Body of pancreas (tissue), 4 donors: ENCODE results near the gene GFRA1. TPM values are rescaled to one million over a fixed set of nuclear protein-coding genes. Genes with fewer than 3 reads are reported as not detected.

Experiments used
- ATAC-seq: fragments of 150-250 bp; one replicate; pipeline ENCODE4 v1.9.1; 2016
- DNase-seq, 4 donors: peaks; one replicate each; pipeline ENCODE4 v3.0.0-alpha.2; 2019
- H3K27ac ChIP-seq, 4 donors: fragments of 200-600 bp; sonication (generic); 1 replicate in 3 of 4; 2 replicates in 1 of 4; pipeline versions ENCODE4 v1.5.1 to v1.6.1; 2016 to 2019; ENCODE audit warnings: mild to moderate bottlenecking in 1 of 4, mixed read lengths in 1 of 4, moderate library complexity in 1 of 4
- H3K27me3 ChIP-seq, 2 donors: fragments of 200-600 bp; sonication (generic); one replicate each; pipeline ENCODE4 v1.6.0; 2016; ENCODE audit warnings: mild to moderate bottlenecking in 1 of 2
- H3K36me3 ChIP-seq, 2 donors: fragments of 200-600 bp; sonication (generic); replicated peaks in 1 of 2; 2 replicates each; pipeline ENCODE4 v1.5.1; 2016; ENCODE audit warnings: low read depth in 2 of 2; ENCODE audit not compliant: insufficient read depth in 1 of 2
- H3K4me1 ChIP-seq: fragments of 200-600 bp; sonication (generic); one replicate; pipeline ENCODE4 v1.6.0; 2016
- H3K4me3 ChIP-seq, 2 donors: fragments of 200-600 bp; sonication (generic); 1 replicate in 1 of 2; 2 replicates in 1 of 2; pipeline ENCODE4 v1.5.1; 2016 to 2019
- H3K9me3 ChIP-seq, 3 donors: fragments of 200-600 bp; sonication (generic); 1 replicate in 2 of 3; 2 replicates in 1 of 3; pipeline ENCODE4 v1.5.1; 2016
- CTCF ChIP-seq, 7 experiments: fragments of 450-650 bp in 4 of 7; fragments of 200-600 bp in 3 of 7; sonication (generic) in 3 of 7; IDR thresholded peaks; one replicate each; pipeline ENCODE4 v1.5.1; 2016 to 2019; ENCODE audit warnings: antibody characterized with exemption in 7 of 7
- POLR2A ChIP-seq, 3 donors: fragments of 450-650 bp; IDR thresholded peaks; one replicate each; pipeline ENCODE4 v1.6.1; 2016; ENCODE audit warnings: antibody characterized with exemption in 3 of 3, mild to moderate bottlenecking in 2 of 3
- WGBS, 2 donors: methylation state at CpG; one replicate each; pipeline ENCODE4 v1.1.5; 2017; 5-methylcytosine and 5-hydroxymethylcytosine counted together
- intact Hi-C: fragments of 100-400 bp; cut with DNase I; formaldehyde crosslinking; loops from one replicate; pipeline ENCODE4 v1.15.1; 2023
- total RNA-seq, 2 donors: library from RNA; depleted of rRNA; stranded (reverse); fragments of >200 nt; gene quantifications; one replicate each; pipeline ENCODE4 v1.1.0, GENCODE V29; 2016

GFRA1 gene
- total RNA-seq, 2 donors from 2014 or later = 4.2 to 6.9 TPM

GRCh38 chr10:116085323-116085722 is 187.7 kb downstream of the GFRA1 start:
- TF ChIP-seq CTCF (IDR thresholded peaks at IDR 0.05) (no peak), POLR2A (IDR thresholded peaks at IDR 0.05) (no peak)
- ATAC-seq (no peak), DNase-seq (no peak)
- 81 to 85% methylated on average over 4 of the region's 4 CpGs for WGBS, 2 donors
- Histone ChIP-seq H3K27ac (no peak overlapping the region), H3K36me3 (no peaks in the 10 kb centered on the region), H3K4me1 (peaks cover 6% of the 10 kb centered on the region), H3K9me3 (no peaks in the 10 kb centered on the region), H3K27me3 (no peaks in the 10 kb centered on the region), H3K4me3 (no peak overlapping the region)
- intact Hi-C loops = no loop called here

GRCh38 chr10:116084161-116084560 is 188.8 kb downstream of the GFRA1 start:
- Histone ChIP-seq H3K27me3 (no peaks in the 10 kb centered on the region), H3K4me1 (peaks cover 6% of the 10 kb centered on the region), H3K9me3 (no peaks in the 10 kb centered on the region), H3K4me3 (no peak overlapping the region), H3K27ac (no peak overlapping the region), H3K36me3 (no peaks in the 10 kb centered on the region)
- TF ChIP-seq CTCF (IDR thresholded peaks at IDR 0.05) = no peak
- TF ChIP-seq POLR2A (IDR thresholded peaks at IDR 0.05) = no peak
- DNase-seq (no peak), ATAC-seq (no peak)
- intact Hi-C loops = no loop called here
- WGBS, 2 donors = 81 to 83% methylated on average over 6 of the region's 6 CpGs

- Histone ChIP-seq H3K4me1 (peaks cover 6% of the 10 kb centered on the region), H3K27ac (no peak overlapping the region), H3K27me3 (no peaks in the 10 kb centered on the region), H3K4me3 (no peak overlapping the region), H3K9me3 (no peaks in the 10 kb centered on the region), H3K36me3 (no peaks in the 10 kb centered on the region)
- intact Hi-C loops = no loop called here
- ATAC-seq = no peak
- DNase-seq = no peak
- no peak for TF ChIP-seq CTCF (IDR thresholded peaks at IDR 0.05)
- no peak for TF ChIP-seq POLR2A (IDR thresholded peaks at IDR 0.05)
- WGBS, 2 donors = 55 to 56% methylated on average over 8 of the region's 8 CpGs
Observed at GRCh38 chr10:116083226-116083762, 189.7 kb downstream of the GFRA1 start.

- H3K9me3 ChIP-seq = no peaks in the 10 kb centered on the region
- ATAC-seq (no peak), DNase-seq (no peak)
Observed at GRCh38 chr10:116082762-116083161, 190.2 kb downstream of the GFRA1 start.

More at GRCh38 chr10:116082762-116083161, 190.2 kb downstream of the GFRA1 start:
- TF ChIP-seq POLR2A (IDR thresholded peaks at IDR 0.05) = no peak
- TF ChIP-seq CTCF (IDR thresholded peaks at IDR 0.05) = no peak
- peaks cover 6% of the 10 kb centered on the region for H3K4me1 ChIP-seq
- no peaks in the 10 kb centered on the region for H3K36me3 ChIP-seq
- intact Hi-C loops = no loop called here
- no peak overlapping the region for H3K27ac ChIP-seq
- WGBS, 2 donors = 73 to 84% methylated on average over 3 of the region's 3 CpGs
- no peaks in the 10 kb centered on the region for H3K27me3 ChIP-seq
- H3K4me3 ChIP-seq = no peak overlapping the region
